ENCODE measurements around the gene LYRM1.

- TF ChIP-seq, protein P1, sequence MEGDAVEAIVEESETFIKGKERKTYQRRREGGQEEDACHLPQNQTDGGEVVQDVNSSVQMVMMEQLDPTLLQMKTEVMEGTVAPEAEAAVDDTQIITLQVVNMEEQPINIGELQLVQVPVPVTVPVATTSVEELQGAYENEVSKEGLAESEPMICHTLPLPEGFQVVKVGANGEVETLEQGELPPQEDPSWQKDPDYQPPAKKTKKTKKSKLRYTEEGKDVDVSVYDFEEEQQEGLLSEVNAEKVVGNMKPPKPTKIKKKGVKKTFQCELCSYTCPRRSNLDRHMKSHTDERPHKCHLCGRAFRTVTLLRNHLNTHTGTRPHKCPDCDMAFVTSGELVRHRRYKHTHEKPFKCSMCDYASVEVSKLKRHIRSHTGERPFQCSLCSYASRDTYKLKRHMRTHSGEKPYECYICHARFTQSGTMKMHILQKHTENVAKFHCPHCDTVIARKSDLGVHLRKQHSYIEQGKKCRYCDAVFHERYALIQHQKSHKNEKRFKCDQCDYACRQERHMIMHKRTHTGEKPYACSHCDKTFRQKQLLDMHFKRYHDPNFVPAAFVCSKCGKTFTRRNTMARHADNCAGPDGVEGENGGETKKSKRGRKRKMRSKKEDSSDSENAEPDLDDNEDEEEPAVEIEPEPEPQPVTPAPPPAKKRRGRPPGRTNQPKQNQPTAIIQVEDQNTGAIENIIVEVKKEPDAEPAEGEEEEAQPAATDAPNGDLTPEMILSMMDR (IDR thresholded peaks at IDR 0.05) = no peak
- no peak for TF ChIP-seq POLR2A (IDR thresholded peaks at IDR 0.05)
These were observed 56.6 kb downstream of the LYRM1 start for GRCh38 chr16:20957153-20957552.

All from testis (tissue), 2 donors.